Stimulated activated CD4-positive, alpha-beta T cell treated with anti-CD3 and anti-CD28 coated beads, Interleukin-12 subunit alpha, Interleukin-12 subunit beta, amount 100 ng/mL, for 48 hours (primary cell): ENCODE results near the gene PDE4C.
A peak's percentile ranks its signal among the peaks of the same experiment; 100 is the strongest.

ENCODE experiments used
- DNase-seq, 3 donors: peaks; one replicate each; pipeline ENCODE4 v3.0.0-alpha.2; 2020; ENCODE audit warnings: low read depth in 2 of 3, low spot score in 1 of 3

PDE4C gene

DNA sequence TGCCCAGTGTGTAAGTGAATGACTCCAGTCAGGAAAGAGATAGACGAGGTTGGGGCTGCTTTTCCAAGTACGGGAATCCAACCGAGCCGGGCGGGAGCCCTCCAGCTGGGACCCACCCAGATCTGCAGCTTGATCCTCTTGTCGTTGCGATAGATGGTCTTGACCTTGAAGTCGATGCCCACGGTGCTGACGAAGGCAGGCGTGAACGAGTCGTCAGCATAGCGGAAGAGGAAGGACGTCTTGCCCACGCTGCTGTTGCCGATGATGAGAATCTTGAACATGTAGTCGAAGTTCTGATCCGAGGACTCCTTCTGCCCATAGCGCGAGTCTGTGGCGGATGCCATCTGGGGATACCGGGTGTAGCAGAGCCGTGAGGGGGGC, 23.9 kb downstream of the PDE4C start:
- DNase-seq: no peak

DNA sequence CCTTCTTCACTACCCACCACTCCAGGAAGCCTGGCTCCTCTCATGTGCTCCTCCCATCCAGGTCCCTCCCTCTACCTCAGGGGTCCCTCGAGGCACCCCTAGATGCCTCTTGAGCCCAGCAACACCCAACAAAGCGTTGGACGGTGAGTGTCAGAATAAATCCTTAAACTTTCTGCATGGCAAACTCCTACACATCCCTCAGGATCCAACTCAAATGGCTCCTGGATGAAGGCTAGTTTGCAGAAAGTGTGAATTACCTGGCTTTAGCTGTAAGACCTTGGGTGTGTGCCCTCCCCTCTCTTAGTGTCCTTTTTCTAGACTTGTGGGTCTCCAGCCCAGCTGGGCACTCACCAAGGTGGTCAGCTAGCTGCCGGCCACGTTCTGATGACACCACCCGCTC, 27.9 kb downstream of the PDE4C start:
- DNase-seq: no peak

DNA sequence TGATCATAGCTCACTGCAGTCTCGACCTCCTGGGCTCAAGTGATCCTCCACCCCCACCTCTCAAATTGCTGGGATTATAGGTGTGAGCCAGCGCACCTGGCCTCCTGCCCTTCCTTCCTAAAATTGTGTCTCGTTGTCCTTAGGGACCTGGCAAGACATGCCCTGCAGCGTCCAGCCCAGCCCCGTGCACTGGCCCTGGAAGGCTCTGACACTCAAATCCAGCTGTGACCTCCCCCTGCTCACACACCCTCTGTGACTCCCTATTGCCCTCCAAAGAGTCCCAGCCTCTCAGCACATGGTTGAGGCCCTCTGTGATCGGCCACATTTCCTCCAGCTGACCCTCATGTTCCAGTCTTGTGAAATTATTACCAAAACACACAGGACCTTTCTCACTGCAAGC, 28.3 kb downstream of the PDE4C start:
- DNase-seq: no peak

DNA sequence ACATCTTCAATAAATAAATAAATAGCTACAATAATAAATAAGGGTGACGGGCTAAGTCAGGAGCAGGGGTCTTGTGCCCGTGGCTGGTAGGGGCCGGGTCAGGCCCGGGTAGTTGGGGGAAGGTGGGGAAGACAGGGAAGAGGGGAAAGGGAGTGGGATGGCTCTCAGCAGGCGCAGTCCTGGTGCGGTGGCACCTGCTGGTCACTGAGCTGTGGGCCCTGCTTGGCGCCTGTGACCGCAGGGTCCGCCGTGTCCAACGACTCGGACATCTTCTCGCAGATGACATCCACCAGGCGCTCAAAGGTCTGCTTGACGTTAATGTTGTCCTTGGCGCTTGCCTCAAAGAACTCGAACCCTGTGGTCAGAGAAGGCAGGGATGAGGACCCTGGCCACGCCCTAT, 28.9 kb downstream of the PDE4C start:
- no peak for DNase-seq

DNA sequence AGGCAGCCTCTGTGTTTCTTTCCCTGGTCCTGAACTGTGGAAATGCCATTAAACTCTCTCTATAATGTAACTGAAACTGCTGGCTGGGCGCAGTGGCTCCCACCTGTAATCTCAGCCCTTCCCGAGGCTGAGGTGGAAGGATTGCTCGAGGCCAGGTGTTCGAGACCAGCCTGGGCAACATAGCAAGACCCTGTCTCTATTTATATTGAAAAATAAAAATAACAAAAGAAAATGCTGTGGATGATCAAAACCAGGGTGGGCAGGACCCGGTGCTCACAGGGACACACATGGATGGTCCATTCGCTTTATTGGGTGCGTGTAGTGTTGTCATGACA, 29.8 kb downstream of the PDE4C start:
- DNase-seq: no peak

DNA sequence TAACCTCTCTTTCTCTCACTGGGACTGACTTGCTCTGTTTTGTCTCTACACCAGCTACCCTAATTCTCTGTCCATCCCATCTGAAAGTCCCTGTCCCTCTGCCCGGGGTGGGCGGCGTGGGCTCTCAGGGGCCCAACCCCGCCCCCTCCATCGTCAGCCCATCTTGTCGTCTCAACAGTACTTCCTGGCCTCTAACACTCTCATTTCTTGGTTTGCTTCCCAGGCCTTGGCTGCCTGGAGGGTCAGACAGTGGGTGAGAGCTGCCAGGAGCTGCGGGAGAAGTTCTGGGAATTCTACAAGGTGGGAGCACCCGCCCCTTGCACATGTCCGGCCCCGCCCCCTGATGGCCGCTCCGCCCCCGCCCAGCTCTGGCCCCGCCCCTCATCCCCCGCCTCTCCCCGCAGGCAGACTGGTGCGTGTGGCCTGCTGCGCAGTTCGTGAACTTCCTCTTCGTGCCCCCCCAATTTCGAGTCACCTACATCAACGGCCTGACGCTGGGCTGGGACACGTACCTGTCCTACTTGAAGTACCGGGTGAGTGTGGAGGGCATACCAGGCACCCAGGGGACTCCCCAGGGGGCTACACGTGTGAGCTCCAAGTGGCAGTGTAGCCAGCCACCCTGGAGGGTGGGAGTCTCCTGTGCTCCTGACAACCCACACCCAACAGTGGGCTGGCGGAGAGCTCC, 31.5 kb downstream of the PDE4C start:
- DNase-seq: peak in 1 of 3 donors; percentile 28

DNA sequence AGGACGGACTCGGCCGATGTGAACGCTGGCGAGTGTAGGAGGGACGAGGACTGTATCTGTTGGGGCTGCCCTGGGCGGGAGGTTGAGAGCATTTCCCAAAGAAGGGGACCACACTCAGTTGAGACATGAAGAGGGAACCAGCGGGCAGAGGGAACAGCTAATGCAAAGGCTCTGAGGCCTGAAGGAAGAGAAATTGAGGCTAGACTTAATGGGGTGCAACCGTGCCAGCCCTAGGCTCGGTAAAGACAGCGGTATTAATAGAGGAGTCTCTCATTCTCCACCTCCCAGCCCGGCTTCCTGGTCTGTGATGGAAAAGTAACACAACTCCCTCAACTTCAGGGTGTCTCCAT, 32.1 kb downstream of the PDE4C start:
- no peak for DNase-seq

DNA sequence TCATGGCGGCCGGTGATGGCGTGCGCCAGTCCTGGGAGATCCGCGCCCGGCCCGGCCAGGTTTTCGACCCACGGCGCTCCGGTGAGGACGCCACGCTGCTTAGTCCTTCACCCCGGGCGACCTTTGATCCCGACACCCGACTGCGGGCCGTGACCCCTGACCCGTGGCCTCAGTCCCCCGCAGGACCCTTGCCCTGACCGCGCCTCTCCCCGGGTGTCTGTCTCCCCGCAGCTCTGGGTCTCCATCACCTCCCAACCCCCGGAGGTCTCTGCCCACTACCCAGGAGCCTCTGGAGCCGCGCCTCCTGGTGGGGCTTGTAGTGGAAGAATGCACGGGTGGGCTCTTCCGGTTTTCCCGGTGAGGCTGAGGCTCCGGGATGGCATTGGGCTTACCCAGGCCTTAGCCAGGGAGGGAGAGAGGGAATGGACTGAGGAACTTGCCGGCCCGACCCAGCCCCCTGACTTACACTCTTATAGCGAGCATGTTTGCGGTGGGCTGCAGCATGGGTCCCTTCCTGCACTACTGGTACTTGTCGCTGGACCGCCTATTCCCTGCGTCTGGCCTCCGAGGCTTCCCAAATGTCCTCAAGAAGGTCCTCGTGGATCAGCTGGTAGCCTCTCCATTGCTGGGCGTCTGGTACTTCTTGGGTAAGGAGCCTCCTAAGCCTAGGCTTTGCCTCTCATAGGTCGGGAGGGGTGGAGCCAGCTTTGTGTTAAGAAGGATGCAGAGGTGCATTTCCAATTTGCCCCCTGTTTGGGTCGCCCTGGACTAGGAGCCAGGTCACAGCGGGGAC, 32.7 kb downstream of the PDE4C start:
- no peak for DNase-seq

DNA sequence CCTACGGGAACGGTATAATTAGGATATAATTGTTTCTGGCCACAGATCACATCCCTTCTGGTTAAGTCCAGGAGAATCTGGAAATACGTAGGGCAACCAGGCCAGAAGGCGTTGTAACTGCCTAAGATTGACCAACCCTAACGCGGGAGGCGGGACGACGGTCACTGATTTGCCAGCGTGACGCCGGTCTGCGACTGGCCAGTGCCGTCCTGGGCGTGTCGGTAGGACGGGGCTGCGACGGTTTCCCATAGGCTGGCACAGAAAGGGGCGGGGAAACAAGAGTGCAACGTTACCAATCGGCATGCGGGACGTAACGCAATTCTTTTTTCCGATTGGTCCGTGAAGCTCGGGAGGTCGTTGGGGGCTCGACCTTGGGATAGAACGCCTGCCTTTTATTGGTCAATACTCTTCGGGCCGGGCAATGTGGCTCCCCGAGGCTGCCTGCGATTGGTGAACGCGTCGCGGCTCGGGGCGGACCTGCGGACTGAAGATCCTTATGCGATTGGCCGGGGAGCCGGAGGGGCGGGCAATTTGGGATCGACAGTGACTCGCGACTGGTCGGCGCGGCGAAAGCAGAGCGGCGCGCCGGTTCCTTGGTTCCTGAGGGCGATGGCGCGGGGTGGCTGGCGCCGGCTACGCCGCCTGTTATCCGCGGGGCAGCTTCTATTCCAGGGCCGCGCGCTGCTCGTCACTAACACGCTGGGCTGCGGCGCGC, 33.4 kb downstream of the PDE4C start, which contains the start of gene MPV17L2:
TSS of gene MPV17L2 (plus strand) at position 546 of the 715 bp plus-strand sequence. CDS start at position 610, 64 bp downstream.
- DNase-seq: peak; percentile 94 to 97 (median 97)

DNA sequence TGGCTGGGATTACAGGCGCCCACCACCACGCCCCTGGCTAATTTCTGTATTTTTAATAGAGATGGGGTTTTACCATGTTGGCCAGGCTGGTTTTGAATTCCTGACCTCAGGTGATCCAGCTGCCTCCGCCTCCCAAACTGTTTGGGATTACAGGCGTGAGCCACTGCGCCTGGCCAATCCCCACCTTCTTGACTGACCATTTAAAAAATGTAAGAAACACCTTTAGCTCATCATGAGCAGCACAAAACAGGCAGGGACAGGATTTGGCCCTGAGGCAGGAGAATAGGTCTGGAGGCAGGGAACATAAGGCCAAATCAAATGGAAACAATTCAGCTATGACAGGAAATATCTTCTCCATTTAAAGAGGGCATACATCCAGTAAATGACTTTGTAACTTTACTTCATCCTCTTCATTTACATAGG, 34.6 kb downstream of the PDE4C start:
- no peak for DNase-seq

DNA sequence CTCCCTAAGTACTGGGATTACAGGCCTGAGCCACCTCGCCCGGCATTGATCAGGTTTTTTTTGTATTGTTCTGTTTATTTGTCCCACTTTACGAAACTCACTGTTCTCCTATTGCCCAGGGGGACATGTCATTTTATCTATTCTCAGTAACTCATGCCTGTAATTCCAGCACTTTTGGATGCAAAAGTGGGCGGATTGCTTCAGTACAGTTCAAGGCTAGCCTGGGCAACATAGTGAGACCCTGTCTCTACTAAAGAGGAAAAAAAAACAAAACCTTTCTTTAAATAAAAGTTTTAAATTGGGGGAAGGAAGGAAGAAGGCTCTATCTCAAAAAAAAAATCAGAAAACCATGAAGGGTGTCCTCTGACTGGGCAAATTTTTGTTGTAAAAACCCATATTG, 36.0 kb downstream of the PDE4C start:
- no peak for DNase-seq

DNA sequence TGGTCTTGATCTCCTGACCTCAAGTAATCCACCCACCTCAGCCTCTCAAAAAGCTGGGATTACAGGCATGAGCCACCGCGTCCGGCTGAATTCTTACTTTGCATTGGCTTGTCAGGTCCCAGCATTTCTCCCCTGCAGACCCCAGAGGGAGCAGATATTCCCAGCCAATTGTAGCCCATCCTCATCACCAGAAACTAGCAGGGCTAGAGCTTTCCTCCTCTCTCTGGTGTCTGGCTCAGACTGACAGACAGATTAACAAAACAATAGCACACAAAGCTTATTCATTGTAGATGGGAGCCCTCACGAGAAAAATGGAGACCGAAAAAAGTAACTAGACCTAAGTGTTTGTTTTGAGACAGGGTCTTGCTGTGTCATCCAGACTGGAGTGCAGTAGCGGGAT, 40.7 kb downstream of the PDE4C start:
- no peak for DNase-seq

DNA sequence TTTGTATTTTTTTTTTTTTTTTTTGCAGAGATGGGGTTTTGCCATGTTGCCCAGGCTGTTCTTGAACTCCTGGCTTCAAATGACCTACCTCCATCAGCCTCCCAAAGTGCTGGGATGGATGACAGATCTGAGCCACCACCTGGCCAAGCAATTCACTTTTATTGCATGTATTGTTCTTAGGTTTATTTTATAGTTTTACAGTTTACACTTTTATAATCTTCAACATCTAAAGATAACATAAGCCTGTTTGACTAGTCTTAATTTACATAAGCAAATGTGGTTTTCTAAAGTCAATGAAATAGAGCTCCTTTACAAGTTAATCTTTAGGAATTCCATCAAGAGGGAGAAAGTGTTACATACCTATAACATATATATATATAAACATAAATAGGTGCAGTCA, 42.7 kb downstream of the PDE4C start:
- DNase-seq: no peak

DNA sequence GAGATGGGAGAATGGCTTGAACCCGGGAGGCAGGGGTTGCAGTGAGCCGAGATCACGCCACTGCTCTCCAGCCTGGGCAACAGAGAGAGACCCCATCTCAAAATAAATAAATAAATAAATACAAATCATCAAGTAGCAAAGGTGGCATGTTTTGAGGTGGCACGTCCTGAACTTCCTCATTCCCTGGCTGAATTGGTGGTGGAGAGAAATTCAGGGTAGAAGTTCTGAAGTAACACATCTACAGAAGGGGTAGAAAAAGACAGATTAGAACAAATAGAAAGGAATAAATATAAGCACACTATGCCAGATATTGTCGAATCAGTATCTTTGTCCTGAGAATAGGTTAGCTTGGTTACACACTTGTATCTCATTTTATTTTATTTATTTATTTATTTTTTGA, 46.3 kb downstream of the PDE4C start:
- no peak for DNase-seq

DNA sequence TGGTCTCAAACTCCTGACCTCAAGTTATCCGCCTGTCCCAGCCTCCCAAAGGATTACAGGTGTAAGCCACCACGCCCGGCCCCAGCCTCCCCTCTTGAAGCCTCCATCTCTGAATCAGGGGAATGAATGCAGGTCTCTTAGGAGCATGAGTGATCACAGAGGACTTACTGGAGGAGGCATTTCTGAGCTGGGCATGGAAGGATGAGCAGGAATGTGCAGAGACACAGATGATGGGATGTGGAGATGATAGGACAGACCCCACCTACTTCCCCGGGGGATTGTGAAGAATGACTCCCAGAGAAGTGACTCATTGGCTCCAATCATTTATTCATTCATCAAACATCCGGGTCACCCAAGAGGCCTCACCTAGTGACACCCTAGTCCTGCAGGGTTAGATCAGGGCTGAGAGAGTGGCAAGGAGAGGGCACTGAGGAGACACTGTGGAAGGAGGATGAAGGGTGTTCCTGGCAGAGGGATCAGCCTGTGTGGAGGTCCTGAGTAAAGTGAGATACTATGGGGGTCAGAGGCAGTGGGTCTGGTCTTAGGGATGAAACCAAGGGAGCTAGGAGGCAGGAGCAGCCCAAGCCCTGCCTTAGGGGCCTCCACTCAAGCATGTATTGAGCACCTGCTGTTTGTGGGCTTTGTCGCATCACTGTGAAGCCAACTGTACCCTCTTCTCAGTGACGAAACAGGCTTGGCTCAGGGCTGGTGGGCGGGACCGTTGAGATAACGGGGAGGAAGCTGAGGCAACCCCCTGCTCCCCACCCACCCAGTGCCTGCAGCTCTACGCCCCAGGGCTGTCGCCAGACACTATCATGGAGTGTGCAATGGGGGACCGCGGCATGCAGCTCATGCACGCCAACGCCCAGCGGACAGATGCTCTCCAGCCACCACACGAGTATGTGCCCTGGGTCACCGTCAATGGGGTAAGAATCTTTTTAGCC, 49.6 kb downstream of the PDE4C start:
- no peak for DNase-seq

DNA sequence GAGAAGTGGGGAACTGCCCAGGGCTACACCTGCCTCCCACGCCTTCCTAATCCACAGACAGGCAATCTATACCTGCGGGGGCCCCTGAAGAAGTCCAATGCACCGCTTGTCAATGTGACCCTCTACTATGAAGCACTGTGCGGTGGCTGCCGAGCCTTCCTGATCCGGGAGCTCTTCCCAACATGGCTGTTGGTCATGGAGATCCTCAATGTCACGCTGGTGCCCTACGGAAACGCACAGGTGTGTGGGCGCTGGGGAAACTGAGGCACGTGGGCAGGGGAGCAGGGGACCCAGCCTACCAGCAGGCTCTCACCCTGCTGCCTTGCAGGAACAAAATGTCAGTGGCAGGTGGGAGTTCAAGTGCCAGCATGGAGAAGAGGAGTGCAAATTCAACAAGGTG, 51.3 kb downstream of the PDE4C start:
- DNase-seq: no peak
